ENCODE measurements around the gene KNCN.

Gene KNCN

DNA sequence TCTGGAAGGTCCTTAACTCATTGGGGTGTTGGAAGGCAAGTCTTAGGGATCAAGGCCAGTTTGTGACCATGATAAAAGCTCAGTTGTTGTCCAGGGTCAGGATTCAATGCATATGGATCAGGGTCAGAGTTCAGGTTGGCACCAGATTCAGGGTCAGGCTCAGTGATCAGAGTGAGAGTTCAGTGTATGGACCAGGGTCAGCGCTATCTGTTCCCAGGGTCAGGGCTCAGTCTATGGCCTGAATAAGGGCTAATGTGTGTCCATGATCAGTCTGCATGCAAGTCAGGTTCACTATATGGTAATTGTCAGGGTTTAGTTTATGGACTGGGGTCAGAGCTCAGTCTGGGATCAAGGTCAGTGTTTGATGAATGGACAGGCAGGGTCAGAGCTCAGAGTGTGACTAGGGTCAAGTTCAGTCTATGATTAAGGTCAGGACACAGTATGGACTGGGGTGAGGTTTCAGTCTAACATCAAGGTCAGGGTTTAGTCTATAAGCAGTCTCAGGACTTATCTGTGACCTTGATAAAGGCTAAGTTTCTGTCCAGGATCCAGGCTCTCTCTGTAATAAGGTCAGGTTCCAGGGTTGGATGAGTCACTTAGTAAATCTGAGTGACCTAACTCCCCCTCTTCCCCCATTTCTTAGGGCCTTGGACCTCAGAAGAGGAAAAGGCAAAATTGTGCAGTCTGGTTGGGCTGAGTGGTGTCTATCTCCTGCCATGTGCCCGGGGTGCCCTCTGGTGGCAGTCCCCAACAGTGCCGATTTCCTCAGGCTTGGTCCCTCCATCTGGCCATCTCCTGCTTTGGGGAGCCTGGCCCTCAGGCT lies 23.8 kb downstream of the KNCN start:
- H3K9ac ChIP-seq (ENCODE audit: low read depth, low read length) = no peak overlapping the region
- no peaks in the 10 kb centered on the region for H3K36me3 ChIP-seq (ENCODE audit: insufficient read depth, low read depth, low read length)
- no peak overlapping the region for H3K27ac ChIP-seq (ENCODE audit: low read length)
- H3K27me3 ChIP-seq (ENCODE audit: insufficient read depth, low read length) = peaks cover 100% of the 10 kb centered on the region
- peaks cover 25% of the 10 kb centered on the region; the same call in 1 of the 2 replicates for H3K4me1 ChIP-seq (ENCODE audit: insufficient read depth, low read length)
- H3K4me3 ChIP-seq (ENCODE audit: low read length) = no peak overlapping the region
- no peaks in the 10 kb centered on the region for H3K9me3 ChIP-seq (ENCODE audit: insufficient read depth, low read depth, low read length)

DNA sequence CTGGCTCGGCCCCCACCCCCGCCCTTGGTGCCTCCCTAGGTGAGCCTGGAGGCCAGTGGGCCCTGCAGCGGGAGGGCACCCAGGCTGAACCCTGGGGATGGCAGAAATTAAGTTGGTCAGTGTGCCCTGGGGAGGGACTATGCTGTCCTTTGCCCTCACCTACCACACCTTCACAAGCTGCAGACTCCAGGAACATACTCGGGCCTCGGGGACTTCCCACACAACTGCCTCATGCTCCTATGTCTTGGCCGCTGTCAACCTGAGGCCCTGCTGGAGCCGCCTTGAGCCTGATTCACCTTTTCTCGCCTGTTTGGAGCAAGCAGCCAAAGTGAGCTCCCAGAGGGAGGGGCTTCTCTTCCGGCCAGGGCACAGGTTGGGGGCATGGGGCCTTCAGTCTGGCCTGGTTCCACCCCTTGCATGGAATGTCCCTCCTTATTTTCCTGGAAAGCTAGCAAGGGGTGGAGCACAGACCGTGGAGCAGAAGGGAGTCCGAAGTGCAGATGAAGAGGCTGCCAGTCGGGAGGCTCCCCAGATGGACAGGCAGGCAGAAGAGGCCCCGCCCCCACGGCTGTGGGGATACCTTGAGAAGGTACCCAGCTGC lies 24.7 kb downstream of the KNCN start:
- Histone ChIP-seq H3K27me3 (ENCODE audit: insufficient read depth, low read length) (peaks cover 100% of the 10 kb centered on the region), H3K9me3 (ENCODE audit: insufficient read depth, low read depth, low read length) (no peaks in the 10 kb centered on the region), H3K9ac (ENCODE audit: low read depth, low read length) (no peak overlapping the region), H3K4me1 (ENCODE audit: insufficient read depth, low read length) (peaks cover 26% of the 10 kb centered on the region; the same call in 1 of the 2 replicates), H3K27ac (ENCODE audit: low read length) (no peak overlapping the region), H3K4me3 (ENCODE audit: low read length) (peak overlapping the region; percentile 43; the same call in 1 of the 2 replicates), H3K36me3 (ENCODE audit: insufficient read depth, low read depth, low read length) (no peaks in the 10 kb centered on the region)

DNA sequence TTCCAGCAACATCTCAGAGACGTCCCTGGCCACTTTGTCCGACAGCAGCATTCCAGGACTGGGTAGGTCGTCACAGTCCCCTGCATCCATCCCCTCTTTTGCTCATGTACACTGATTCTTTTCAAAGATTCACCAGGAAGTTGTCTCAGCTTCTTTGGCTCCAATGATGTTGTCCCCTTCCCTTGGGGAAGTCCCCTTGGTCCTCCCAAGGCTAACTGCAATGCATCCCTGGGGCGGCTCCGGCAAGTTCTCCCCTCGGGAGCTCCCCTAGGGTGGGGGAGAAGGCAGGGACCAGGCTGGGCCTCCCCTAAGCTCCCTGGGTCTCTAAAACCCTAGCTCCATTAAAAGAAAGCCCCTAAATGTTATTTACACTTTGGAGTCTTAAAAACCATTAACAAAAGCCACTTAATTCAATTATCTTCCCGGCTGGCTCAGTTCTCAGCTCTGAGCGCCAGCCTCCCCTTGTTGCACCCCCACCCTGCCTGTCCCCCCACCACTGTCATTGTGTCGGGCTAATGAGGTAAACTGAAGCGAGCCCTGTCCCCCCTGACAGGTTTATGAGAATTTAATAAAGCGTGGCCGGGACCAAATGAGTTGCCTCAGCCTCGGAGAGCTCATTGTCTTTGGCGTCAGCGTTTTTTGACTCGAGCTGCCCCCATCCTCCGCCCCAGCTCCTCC lies 25.3 kb downstream of the KNCN start:
- no peaks in the 10 kb centered on the region for H3K9me3 ChIP-seq (ENCODE audit: insufficient read depth, low read depth, low read length)
- H3K4me3 ChIP-seq (ENCODE audit: low read length) = peak overlapping the region; percentile 43
- H3K9ac ChIP-seq (ENCODE audit: low read depth, low read length) = no peak overlapping the region
- H3K4me1 ChIP-seq (ENCODE audit: insufficient read depth, low read length) = peaks cover 26% of the 10 kb centered on the region; the same call in 1 of the 2 replicates
- H3K27me3 ChIP-seq (ENCODE audit: insufficient read depth, low read length) = peaks cover 99% of the 10 kb centered on the region
- H3K27ac ChIP-seq (ENCODE audit: low read length) = no peak overlapping the region
- no peaks in the 10 kb centered on the region for H3K36me3 ChIP-seq (ENCODE audit: insufficient read depth, low read depth, low read length)

DNA sequence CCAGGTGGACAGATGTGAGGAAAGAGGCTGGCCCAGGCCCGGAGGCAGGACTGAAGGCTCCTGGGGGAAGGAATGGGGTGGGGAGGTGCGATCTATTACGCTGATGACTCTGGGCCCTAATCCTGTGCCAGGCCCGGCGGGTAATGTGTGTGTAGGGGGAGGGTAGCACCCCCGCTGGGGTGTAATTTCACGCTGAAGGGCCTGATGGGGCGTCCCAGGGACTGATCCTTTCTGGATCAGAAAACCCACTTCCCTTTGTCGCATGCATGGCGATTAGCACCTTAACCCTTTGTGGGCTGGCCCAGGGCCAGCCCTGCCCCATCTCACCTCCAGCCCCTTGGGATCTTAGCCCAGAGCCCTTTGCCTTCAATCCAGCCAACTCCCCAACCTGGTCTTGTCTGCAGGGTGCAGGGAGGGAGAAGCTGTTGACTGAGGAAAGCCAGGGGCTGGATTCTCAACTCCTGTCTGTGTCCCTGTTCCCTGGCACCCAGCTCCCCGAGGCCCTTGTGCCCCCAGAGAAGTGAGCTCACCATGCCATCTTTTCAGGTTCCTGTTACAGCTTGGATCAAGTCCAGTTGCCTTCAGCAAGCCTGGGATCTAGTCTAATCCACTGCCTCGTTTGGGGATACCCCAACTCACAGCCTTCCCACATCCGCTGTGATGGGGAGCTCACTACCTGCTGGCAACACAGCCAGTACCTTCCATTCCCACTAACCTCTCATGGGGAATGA lies 26.0 kb downstream of the KNCN start:
- no peaks in the 10 kb centered on the region for H3K9me3 ChIP-seq (ENCODE audit: insufficient read depth, low read depth, low read length)
- H3K36me3 ChIP-seq (ENCODE audit: insufficient read depth, low read depth, low read length) = no peaks in the 10 kb centered on the region
- H3K4me1 ChIP-seq (ENCODE audit: insufficient read depth, low read length) = peaks cover 27% of the 10 kb centered on the region; the same call in 1 of the 2 replicates
- H3K9ac ChIP-seq (ENCODE audit: low read depth, low read length) = no peak overlapping the region
- H3K4me3 ChIP-seq (ENCODE audit: low read length) = peak overlapping the region; percentile 43
- H3K27ac ChIP-seq (ENCODE audit: low read length) = no peak overlapping the region
- peaks cover 95% of the 10 kb centered on the region for H3K27me3 ChIP-seq (ENCODE audit: insufficient read depth, low read length)

DNA sequence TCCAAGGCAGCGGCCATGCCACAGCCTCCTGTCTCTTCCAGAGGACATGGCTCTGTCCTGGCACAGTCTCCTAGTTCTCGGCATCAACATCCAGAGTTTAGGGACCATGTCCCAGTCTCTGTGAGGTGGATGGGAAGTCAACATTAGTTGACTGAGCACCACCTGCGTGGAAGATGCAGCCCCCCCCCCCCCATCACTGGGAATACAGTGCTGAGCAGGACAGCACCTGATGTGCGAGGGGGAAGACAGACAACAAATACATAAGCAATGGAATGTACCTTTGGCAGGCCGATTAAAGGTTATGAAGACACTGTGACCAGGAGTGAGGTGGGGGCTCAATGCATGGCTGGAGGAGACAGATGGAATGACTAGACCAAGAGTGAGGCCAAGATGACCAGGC lies 26.6 kb downstream of the KNCN start:
- H3K27ac ChIP-seq (ENCODE audit: low read length) = no peak overlapping the region
- H3K36me3 ChIP-seq (ENCODE audit: insufficient read depth, low read depth, low read length) = no peaks in the 10 kb centered on the region
- H3K4me1 ChIP-seq (ENCODE audit: insufficient read depth, low read length) = peaks cover 31% of the 10 kb centered on the region; the same call in 1 of the 2 replicates
- H3K9ac ChIP-seq (ENCODE audit: low read depth, low read length) = no peak overlapping the region
- H3K9me3 ChIP-seq (ENCODE audit: insufficient read depth, low read depth, low read length) = no peaks in the 10 kb centered on the region
- H3K27me3 ChIP-seq (ENCODE audit: insufficient read depth, low read length) = peaks cover 94% of the 10 kb centered on the region
- peak overlapping the region; percentile 43; the same call in 1 of the 2 replicates for H3K4me3 ChIP-seq (ENCODE audit: low read length)

DNA sequence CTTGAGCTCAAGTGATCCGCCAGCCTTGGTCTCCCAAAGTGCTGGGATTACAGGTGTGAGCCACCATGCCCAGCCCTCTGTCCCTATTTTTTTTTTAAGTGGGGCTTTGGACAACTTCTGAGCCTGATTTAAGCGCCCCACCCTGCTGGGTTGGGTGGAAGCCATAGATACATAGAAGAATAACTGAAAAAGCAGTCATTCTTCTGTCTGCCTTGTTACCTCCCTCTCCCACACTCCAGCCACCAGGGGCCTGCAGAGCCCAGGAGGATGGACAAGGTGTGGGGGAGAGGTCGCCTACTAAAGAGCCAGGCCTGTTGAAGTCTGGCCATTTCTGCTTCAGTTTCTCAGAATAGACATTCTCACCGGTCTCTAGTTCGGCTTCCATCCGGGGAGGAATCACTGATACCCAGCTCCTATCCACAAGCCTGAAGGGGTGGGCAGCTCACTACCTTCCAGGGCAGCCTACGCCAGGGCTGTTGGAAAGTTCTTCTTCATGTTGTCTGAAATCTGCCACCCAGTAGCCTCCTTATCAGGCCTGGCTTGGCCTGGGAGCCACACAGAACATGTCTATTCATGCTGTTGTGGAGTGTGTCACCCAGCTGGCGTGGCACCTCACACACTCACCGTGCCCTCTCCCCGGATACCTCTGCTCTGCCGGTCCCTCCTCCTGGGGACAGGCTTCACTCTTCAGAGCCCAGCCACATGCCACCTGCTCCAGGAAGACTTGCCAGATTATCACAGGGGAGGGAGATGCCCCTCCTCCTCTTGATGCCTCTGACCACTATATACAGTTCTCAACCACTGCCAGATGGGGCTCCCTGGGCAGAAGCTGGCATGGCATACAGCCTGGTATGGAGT lies 27.7 kb downstream of the KNCN start:
- no peak overlapping the region for H3K9ac ChIP-seq (ENCODE audit: low read depth, low read length)
- H3K9me3 ChIP-seq (ENCODE audit: insufficient read depth, low read depth, low read length) = no peaks in the 10 kb centered on the region
- peaks cover 33% of the 10 kb centered on the region; the same call in 1 of the 2 replicates for H3K4me1 ChIP-seq (ENCODE audit: insufficient read depth, low read length)
- H3K4me3 ChIP-seq (ENCODE audit: low read length) = no peak overlapping the region
- H3K27ac ChIP-seq (ENCODE audit: low read length) = no peak overlapping the region
- no peaks in the 10 kb centered on the region for H3K36me3 ChIP-seq (ENCODE audit: insufficient read depth, low read depth, low read length)
- H3K27me3 ChIP-seq (ENCODE audit: insufficient read depth, low read length) = peaks cover 88% of the 10 kb centered on the region

DNA sequence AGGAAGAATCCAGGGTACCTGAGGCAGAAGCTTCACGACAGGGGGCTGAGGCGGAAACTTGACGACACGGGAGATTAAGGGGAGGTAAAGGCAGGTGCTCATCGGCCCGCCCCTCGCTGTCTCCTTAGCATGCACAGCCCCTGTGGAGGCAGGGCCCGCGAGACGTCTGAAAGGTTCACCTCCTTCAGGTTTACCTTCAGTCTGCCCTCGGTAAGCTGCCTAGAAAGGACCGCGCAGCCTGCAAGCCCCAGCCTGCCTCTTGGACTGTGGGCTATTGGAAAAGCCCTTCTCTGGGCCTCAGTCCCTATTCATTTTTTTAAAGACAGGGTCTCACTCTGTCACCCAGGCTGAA lies 28.5 kb downstream of the KNCN start:
- no peak overlapping the region for H3K27ac ChIP-seq (ENCODE audit: low read length)
- peaks cover 33% of the 10 kb centered on the region; the same call in 1 of the 2 replicates for H3K4me1 ChIP-seq (ENCODE audit: insufficient read depth, low read length)

DNA sequence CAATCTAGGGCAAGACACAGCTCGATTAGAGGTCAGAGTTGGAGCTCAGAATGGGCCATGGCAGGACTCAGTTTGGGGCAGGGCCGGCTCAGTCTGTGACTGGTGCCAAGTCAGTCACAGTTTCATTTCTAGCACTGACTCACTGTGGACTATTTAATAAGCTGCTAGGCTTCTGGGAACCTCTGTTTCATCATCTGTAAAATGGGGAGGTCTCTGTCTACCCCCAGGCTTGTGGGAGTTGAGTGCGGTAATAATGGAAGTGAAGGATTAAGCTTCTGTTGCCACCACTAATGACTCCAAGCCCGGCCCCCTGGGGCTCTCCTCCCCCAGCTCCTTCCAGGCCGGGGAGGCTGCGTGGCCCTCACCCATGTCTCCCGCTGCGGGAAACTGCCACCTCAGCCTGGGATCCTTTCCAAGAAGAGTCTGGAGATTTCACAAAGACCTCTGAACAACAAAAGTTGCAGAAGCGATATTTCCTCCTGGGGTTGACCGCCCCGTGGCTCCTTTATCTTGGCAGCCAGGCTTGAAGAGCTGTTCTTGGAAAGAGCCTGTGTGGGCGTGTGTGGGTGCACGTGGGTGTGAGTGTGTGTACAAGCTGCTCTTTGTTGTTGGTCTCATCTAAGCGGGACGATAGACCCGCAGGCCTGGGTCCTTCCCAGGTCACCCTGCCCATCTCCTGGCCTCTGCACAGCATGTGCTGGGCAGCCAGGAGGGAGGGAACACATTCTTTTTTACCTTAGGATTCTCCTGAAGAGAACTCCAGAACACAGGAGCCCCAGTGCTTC lies 29.1 kb downstream of the KNCN start:
- peaks cover 33% of the 10 kb centered on the region; the same call in 1 of the 2 replicates for H3K4me1 ChIP-seq (ENCODE audit: insufficient read depth, low read length)
- no peak overlapping the region for H3K4me3 ChIP-seq (ENCODE audit: low read length)
- H3K27ac ChIP-seq (ENCODE audit: low read length) = no peak overlapping the region
- H3K27me3 ChIP-seq (ENCODE audit: insufficient read depth, low read length) = peaks cover 86% of the 10 kb centered on the region
- H3K36me3 ChIP-seq (ENCODE audit: insufficient read depth, low read depth, low read length) = no peaks in the 10 kb centered on the region
- H3K9ac ChIP-seq (ENCODE audit: low read depth, low read length) = no peak overlapping the region
- no peaks in the 10 kb centered on the region for H3K9me3 ChIP-seq (ENCODE audit: insufficient read depth, low read depth, low read length)

More for the DNA sequence above, 28.5 kb downstream of the KNCN start:
- Histone ChIP-seq H3K9me3 (ENCODE audit: insufficient read depth, low read depth, low read length) (no peaks in the 10 kb centered on the region), H3K36me3 (ENCODE audit: insufficient read depth, low read depth, low read length) (no peaks in the 10 kb centered on the region), H3K9ac (ENCODE audit: low read depth, low read length) (no peak overlapping the region), H3K27me3 (ENCODE audit: insufficient read depth, low read length) (peaks cover 87% of the 10 kb centered on the region), H3K4me3 (ENCODE audit: low read length) (no peak overlapping the region)

DNA sequence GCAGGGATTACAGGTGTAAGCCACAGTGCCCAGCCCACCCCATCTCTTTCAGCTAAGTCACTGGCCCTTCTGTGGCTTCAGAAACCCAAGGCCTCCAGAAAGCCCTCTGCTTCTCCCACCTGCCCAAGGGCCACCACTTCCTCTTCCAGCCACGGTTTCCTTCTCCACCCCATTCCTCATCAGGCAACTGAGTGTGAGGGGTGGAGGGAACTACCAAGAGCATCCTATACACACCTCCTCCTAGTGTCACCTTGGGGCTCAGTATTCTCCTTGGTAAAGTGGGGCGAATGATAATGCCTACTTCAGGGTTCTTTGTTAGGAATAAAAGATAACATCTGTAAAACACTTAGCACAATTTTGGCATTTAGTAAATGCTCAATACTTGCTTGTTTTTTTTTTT lies 30.0 kb downstream of the KNCN start:
- no peak overlapping the region for H3K4me3 ChIP-seq (ENCODE audit: low read length)
- peaks cover 86% of the 10 kb centered on the region for H3K27me3 ChIP-seq (ENCODE audit: insufficient read depth, low read length)
- peaks cover 37% of the 10 kb centered on the region for H3K4me1 ChIP-seq (ENCODE audit: insufficient read depth, low read length)
- no peak overlapping the region for H3K27ac ChIP-seq (ENCODE audit: low read length)
- no peaks in the 10 kb centered on the region for H3K36me3 ChIP-seq (ENCODE audit: insufficient read depth, low read depth, low read length)
- H3K9me3 ChIP-seq (ENCODE audit: insufficient read depth, low read depth, low read length) = no peaks in the 10 kb centered on the region
- H3K9ac ChIP-seq (ENCODE audit: low read depth, low read length) = no peak overlapping the region
